NCI-H146 treated with DMSO at 0.1 percent for 48 hours (cell line): Measurements from ENCODE around the gene C4orf50.
"Not testable (repeated sequence)": the region's sequence is repeated elsewhere in the genome, so short reads cannot be mapped to it uniquely, and the experiment has no call there.

Experiments
- DNase-seq: peaks from one replicate; lab custom pipeline; 2025; ENCODE audit not compliant: unreplicated experiment; lab: John Stamatoyannopoulos, UW

C4orf50 gene

DNA sequence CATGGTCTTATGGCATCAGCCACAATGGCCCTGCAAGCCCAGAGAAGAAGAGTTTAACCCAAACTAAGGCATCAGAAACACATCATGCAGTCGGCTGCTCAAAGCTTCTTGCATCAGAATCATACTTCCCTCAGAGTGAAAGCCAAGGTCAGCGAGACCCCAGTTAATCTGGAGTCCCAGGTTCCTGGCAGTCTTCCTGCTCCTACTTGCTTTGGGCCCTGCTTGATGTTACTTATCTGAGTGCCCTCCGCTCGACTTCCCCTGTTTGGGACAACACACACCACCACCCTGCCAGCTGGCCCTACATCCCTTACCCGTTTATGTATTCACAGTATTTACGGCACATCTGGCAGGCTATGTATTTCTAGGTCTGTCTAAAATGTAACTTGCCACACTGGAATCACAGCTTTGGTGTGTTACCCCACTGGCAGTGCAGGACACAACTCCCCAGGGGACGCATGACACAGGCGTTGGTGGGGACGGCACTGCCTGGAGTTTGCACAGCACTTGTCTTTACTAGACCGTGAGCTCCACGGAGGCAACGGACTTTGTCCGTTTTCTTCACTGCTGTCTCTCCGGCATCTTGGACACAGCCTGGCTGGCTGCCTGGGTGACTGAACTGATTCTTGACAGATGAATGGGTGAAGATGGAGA is 148.1 kb downstream of the C4orf50 start:
- no peak for DNase-seq

DNA sequence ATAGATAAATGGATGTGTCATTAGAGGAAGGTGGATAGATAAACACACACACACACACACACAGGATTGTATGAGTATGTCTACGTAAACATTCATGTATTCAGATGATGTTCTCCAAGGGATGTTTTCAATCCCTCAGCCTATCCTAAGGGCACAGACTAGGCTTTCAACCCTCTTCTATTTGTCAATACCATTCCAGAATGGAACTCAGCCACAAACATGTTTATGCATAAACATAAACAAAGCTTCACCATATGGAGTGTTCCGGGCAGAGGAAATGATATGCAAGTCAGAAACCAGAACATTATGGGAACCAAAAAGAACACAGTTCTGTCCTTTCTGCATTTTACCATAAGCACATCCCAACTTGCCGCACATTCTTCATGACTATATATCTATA is 150.4 kb downstream of the C4orf50 start:
- DNase-seq, result no peak

DNA sequence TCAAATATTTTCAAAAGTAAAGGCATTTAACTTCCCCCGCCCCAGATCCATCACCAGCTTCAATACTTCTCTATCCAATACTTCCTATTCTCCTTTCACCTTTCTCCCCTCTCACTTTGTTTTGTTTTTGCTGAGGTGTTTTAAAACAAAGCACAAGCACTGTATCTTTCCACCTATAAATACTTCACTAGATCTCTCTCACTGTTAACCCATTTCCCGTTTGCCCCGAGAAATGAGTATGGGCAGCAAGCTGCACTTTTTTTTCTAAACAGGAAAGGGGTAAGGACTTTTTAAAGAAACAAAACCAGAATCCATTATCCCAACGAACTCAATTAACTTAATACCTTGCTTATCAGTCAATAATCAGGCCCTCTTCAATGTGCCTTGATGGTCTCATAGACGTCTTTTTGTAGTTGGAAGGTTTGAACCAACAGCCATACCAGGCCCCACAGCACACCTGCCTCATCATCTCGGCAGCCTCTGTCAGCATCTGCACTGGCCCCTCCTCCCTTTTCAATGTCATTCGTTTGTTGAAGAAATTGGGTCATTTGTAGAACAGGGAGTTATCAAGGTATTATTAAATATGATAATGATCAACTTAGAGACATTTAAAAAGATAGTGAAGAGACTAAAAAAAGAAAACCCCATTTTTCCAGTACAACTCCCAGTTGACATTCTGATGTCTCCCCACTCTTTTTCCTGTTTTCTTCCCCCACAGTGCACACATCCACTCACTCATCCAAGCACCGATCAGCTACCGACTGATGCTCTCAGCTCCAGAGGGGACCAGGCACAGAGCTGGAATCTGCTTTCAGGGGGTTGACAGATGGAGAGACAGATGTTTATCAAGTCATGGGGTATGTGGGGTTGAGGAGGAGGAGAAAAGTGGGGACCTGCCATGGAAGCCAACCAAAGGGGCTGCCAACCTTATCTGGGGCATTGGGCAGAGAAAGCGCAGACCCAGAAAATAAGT is 151.1 kb downstream of the C4orf50 start:
- DNase-seq, result no peak

DNA sequence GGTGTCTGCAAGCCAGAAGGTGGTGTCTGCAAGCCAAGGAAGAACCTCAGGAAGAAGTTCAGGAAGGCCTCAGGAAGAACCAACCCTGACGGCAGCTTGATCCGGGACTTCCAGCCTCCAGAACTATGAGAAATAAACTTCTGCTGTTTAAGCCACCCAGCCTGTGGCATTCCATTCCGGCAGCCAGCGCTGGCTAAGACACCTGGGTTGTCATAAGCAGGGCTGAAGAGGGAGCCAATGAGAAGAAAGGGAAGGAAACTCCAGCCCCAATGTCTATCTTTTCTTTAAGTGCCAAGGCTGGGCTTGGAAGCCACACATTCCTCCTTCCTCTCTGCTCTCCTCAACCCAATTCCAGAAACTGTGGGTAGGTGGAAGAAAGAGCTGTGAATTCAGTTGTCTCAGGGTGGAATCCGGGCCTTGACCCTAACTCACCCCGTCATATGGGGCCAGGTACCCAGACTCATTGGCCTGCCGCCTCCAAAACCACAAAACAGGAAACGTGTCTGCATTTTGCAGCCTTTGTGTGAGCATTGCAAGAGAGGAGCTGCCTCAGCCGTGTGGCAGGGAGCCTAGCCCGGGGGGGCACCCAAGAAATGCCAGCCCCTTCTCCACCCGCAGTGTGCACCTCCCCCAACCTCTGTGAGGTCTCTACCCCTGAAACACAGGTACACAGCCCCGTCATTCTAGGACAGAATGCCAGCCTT is 152.2 kb downstream of the C4orf50 start:
- DNase-seq, result no peak

DNA sequence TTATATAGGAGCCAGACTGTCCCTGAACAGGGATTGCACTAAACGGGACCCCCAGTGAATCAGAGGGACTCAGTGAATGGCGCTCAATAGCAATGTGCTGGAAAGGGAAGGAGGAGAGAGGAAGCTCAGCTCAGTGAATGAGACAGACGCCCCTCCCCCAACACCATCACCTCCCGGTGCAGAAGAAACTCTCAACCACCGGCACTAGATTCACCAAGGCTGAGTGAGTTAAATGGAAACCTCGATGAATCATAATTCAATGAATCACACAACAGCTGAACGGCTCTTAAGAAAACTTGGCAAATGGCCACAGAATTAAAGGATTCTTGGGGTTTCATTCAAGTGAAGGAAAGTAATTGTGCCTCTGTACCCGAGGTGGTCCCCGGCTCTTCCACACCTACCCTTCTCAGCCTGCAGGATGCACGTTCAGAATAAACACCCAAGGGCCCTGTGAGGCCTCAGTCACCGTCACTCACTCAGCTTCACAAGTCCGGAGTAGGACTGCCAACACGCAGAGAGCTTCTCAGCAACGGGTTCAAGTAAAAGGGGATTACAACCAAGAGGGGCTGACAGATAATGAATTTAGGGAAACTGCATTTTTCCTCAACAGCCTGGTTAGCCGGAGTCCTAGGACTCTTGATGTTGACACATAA is 154.6 kb downstream of the C4orf50 start:
- no peak for DNase-seq

DNA sequence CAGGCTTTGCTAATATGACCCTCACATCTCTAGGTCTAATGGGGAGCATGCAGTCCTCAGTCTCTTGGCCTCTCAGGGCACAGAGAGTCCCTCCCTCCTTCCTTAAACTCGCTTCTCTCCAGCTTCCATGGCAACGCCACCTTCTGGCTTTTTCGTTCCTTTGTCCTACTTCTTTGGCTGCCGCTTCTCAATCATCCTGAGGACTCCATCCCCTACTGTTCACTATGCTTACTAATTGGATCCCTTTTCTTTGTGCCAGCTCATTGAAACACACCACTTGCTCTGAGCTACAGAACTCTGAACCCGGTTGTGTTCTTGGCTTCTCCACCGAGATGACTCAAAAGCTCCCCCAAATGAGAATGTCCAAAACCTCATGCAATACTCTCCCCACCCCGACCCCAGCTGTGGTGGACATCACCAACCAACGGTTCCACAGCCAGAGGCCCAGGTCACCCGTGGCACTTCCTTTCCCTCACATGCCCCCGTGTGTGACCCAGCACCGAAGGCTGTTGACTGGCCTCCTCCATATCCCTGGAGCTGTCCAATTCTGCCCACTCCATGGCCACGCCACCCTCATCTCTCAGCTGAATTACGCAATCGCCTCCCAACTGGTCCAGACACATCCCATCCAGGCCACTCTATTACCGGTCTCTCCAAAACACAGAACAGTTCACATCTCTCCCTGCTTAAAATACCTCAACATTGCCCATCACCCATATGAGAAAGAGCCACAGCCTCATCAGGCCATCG is 160.0 kb downstream of the C4orf50 start:
- no peak for DNase-seq

DNA sequence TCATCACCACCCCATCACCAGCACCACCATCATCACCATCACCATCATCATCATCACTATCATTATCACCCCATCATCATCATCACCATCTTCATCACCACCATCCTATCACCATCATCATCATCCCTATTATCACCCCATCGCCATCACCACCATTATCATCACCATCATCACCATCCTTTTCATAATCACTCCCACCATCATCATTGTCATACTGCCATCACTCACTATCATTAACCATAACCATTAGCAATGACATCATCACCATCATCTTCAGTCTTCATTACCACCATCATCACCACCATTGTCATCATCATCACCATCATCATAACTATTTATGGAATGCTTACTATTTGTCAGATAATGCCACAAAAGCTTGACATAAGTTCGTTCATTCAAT is 161.0 kb downstream of the C4orf50 start:
- DNase-seq, result no peak

DNA sequence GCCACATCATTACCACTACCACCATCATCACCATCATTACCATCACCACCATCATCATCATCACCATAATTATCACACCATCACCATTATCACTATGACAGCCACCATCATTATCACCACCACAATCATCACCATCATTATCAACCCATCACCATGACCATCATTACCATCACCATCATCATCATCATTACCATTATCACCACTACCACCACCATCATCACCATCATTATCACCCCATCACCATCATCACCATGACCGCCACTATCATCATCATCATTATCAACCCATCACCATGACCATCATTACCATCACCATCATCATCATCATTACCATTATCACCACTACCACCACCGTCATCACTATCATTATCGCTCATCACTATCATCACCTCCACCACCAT is 161.9 kb downstream of the C4orf50 start:
- DNase-seq, result not testable (repeated sequence)

DNA sequence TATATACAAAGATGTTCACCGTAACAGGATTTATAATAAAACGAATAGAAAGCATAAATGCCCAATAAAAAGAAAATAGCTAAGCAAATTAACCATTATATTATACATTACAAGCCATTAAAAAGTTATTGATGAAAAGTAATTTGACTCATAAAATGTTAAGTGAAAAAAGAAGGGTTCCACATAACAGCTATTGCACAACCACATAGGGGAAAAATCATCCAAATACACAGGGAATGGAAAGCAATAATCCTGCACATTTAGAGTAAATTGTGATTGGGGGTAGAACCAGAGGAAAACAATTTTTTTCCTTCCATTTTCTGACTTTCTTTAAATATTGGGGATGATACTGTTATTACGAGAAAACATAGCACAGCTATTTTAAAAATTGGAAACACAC is 163.3 kb downstream of the C4orf50 start:
- no peak for DNase-seq

DNA sequence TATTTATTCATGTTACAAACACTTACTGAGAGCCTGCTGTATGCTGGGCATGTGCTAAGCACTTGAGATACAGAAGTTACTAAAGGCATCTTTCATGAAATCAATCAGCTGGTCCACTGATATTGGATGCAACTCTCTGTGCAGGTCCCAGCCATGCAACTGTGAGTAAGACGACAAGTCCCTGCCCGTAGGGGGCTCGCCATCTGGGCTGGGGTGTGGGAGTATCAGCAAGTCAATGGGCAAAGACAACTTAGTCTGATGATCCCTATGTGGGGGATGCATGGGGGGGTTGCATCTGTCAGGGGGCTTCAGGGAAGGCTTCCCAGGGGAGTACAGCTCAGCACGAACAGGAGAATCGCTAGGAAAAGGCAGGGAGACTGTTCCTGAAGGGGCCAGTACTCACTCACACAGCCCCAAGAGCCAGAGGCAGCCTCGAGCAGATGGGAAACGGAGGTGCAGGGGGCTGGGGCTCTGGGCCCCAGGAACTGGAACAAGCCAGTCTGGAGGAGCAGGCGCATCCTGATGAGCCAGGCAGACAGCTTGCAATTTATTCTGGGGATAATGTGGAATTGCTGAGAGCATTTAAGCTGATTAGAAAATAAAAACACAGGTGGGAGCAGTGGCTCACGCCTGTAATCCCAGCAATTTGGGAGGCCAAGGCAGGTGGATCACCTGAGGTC is 165.6 kb downstream of the C4orf50 start:
- DNase-seq, result no peak

DNA sequence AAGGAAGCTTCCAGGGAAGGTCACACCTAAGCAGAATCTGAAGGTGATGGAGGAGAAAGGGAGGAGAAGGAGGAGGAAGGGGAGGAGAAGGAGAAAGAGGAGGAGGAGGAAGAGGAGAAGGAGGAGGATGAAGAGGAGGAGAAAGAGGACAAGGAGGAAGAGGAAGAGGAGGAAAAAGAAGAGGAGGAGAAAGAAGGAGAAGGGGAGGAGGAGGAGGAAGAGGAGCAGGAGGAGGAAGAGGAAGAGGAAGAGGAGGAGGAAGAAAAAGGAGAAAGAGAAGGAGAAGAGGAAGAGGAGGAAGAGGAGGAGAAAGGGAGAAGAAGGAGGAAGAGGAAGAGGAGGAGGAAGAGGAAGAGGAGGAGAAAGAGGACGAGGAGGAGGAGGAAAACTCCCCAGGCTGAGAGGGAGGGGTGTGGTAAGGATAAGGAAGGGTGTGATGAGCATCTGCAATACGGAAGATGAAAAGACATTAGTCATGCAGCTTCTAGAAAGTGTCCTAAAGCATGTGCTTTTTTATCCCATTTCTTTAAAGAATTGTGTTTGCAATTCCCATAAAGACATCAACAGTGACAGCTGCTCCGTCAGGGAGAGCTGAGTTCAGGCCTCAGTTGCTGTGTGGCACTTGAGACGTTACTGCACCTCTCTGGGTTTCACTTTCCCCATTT is 166.5 kb downstream of the C4orf50 start:
- DNase-seq, result no peak
